ENCODE data around the gene SLC51A. TPM values are rescaled to one million over a fixed set of nuclear protein-coding genes. Genes with fewer than 3 reads are reported as not detected.

Gene SLC51A
- total RNA-seq, 1 experiment from 2014 or later, result 6.9 TPM

- DNase-seq (ENCODE audit: low spot score), result no peak
- H3K27ac Mint-ChIP-seq, result peak overlapping the region; percentile 65
- no peaks in the 10 kb centered on the region for H3K27me3 Mint-ChIP-seq (ENCODE audit: low read depth)
- no peak overlapping the region for H3K4me3 Mint-ChIP-seq
- ChIA-PET CTCF (no interaction called here), POLR2A (no interaction called here)
- H3K4me1 Mint-ChIP-seq, result peaks cover 25% of the 10 kb centered on the region
- no peak for ATAC-seq
- no peaks in the 10 kb centered on the region for H3K9me3 Mint-ChIP-seq
- H3K36me3 Mint-ChIP-seq, result no peaks in the 10 kb centered on the region
- TF ChIP-seq GRHL2 (CRISPR knock-in tag; IDR thresholded peaks at IDR 0.05; ENCODE audit: insufficient replicate concordance, severe bottlenecking) (no peak), USF2 (CRISPR knock-in tag; IDR thresholded peaks at IDR 0.05) (no peak), JUN (CRISPR knock-in tag; IDR thresholded peaks at IDR 0.05) (no peak), RELA (CRISPR knock-in tag; IDR thresholded peaks at IDR 0.05; ENCODE audit: borderline replicate concordance) (no peak), ZSCAN18 (CRISPR knock-in tag; IDR thresholded peaks at IDR 0.05) (no peak)
Measured at GRCh38 chr3:196177967-196178366, 38.4 kb upstream of the SLC51A start.

GRCh38 chr3:196178993-196179379, 37.3 kb upstream of the SLC51A start:
- POLR2A ChIA-PET, result interaction anchor here (1.1 kb wide), 1 partner anchor 98 kb away, joined by 6 read pairs; no protein-coding TSS in a partner anchor
- no peaks in the 10 kb centered on the region for H3K36me3 Mint-ChIP-seq
- TF ChIP-seq FOXJ3 (CRISPR knock-in tag; IDR thresholded peaks at IDR 0.05; ENCODE audit: borderline replicate concordance) (no peak), FOXP4 (CRISPR knock-in tag; IDR thresholded peaks at IDR 0.05) (no peak), ATF3 (CRISPR knock-in tag; conservative IDR thresholded peaks at IDR 0.05) (no peak), MAX (CRISPR knock-in tag; IDR thresholded peaks at IDR 0.05) (no peak), E2F1 (CRISPR knock-in tag; IDR thresholded peaks at IDR 0.05) (no peak), HMGXB4 (CRISPR knock-in tag; IDR thresholded peaks at IDR 0.05) (no peak), ZNF219 (CRISPR knock-in tag; IDR thresholded peaks at IDR 0.05; ENCODE audit: borderline replicate concordance) (no peak), ZNF396 (CRISPR knock-in tag; IDR thresholded peaks at IDR 0.05; ENCODE audit: borderline replicate concordance) (no peak), FOXK1 (CRISPR knock-in tag; IDR thresholded peaks at IDR 0.05) (no peak), RORB (CRISPR knock-in tag; IDR thresholded peaks at IDR 0.05) (no peak), ESRRA (CRISPR knock-in tag; IDR thresholded peaks at IDR 0.05; ENCODE audit: borderline replicate concordance) (no peak), ATF6 (CRISPR knock-in tag; IDR thresholded peaks at IDR 0.05) (no peak), CREB1 (CRISPR knock-in tag; IDR thresholded peaks at IDR 0.05) (no peak), E2F4 (CRISPR knock-in tag; IDR thresholded peaks at IDR 0.05; ENCODE audit: borderline replicate concordance, low read depth) (no peak), GRHL2 (CRISPR knock-in tag; IDR thresholded peaks at IDR 0.05; ENCODE audit: insufficient replicate concordance, severe bottlenecking) (no peak), SMAD3 (CRISPR knock-in tag; IDR thresholded peaks at IDR 0.05; ENCODE audit: borderline replicate concordance) (no peak), KAT7 (CRISPR knock-in tag; IDR thresholded peaks at IDR 0.05; ENCODE audit: borderline replicate concordance) (no peak), ZSCAN18 (CRISPR knock-in tag; IDR thresholded peaks at IDR 0.05) (no peak)

More at GRCh38 chr3:196178993-196179379, 37.3 kb upstream of the SLC51A start:
- no peaks in the 10 kb centered on the region for H3K9me3 Mint-ChIP-seq
- no peak overlapping the region for H3K4me3 Mint-ChIP-seq
- peaks cover 25% of the 10 kb centered on the region for H3K4me1 Mint-ChIP-seq
- ATAC-seq (no peak), DNase-seq (ENCODE audit: low spot score) (no peak)
- H3K27me3 Mint-ChIP-seq (ENCODE audit: low read depth), result no peaks in the 10 kb centered on the region
- peak overlapping the region; percentile 90; the same call in 1 of the 2 replicates for H3K27ac Mint-ChIP-seq
- CTCF ChIA-PET, result interaction anchor here (0.8 to 1.5 kb wide), 2 partner anchors 14 to 19 kb away, joined by 3 to 4 read pairs; no protein-coding TSS in a partner anchor
